GM23338 (cell line): ENCODE measurements around the gene TIMM22. TPM values are rescaled to one million over a fixed set of nuclear protein-coding genes. Genes with fewer than 3 reads are reported as not detected.

Experiments
- ATAC-seq: fragments of 200-7000 bp; cut with Tn5 transposase; 3 replicates; pipeline ENCODE4 v1.9.1; 2020
- DNase-seq: peaks from one replicate; pipeline ENCODE4 v3.0.0-alpha.2; 2015; ENCODE audit warnings: low spot score
- H2AFZ ChIP-seq: fragments of 200-600 bp; sonication (generic); 2 replicates; pipeline ENCODE4 v1.8.0; 2016; ENCODE audit warnings: antibody characterized with exemption, mild to moderate bottlenecking, moderate library complexity
- H3F3A ChIP-seq: fragments of 200-600 bp; sonication (generic); replicated peaks from 2 replicates; pipeline ENCODE4 v1.8.0; 2017; ENCODE audit warnings: antibody characterized with exemption, mixed run types, low read depth
- H3K27ac ChIP-seq: fragments of 200-600 bp; sonication (generic); 2 replicates; pipeline ENCODE4 v1.6.1; 2016; ENCODE audit warnings: low read depth
- H3K27me3 ChIP-seq: fragments of 200-600 bp; sonication (generic); 2 replicates; pipeline ENCODE4 v1.8.0; 2016; ENCODE audit warnings: mild to moderate bottlenecking, mixed run types, moderate library complexity; ENCODE audit not compliant: insufficient read depth
- H3K36me3 ChIP-seq: fragments of 200-600 bp; sonication (generic); 2 replicates; pipeline ENCODE4 v1.8.0; 2016; ENCODE audit warnings: mild to moderate bottlenecking; ENCODE audit not compliant: insufficient read depth
- H3K4me1 ChIP-seq: fragments of 200-600 bp; sonication (generic); 2 replicates; pipeline ENCODE4 v1.8.0; 2016; ENCODE audit warnings: mild to moderate bottlenecking, moderate library complexity; ENCODE audit not compliant: insufficient read depth
- H3K4me2 ChIP-seq: fragments of 200-600 bp; sonication (generic); 2 replicates; pipeline ENCODE4 v1.7.1; 2017; ENCODE audit warnings: mixed run types
- H3K4me3 ChIP-seq: fragments of 200-600 bp; sonication (generic); 2 replicates; pipeline ENCODE4 v1.6.1; 2016; ENCODE audit warnings: mixed run types
- H3K79me2 ChIP-seq: fragments of 200-600 bp; sonication (generic); replicated peaks from 2 replicates; pipeline ENCODE4 v1.8.0; 2017; ENCODE audit warnings: mild to moderate bottlenecking; ENCODE audit not compliant: insufficient read depth
- H3K9me2 ChIP-seq: fragments of 200-600 bp; sonication (generic); 2 replicates; pipeline ENCODE4 v1.8.0; 2017; ENCODE audit not compliant: insufficient read depth
- H4K20me1 ChIP-seq: fragments of 200-600 bp; sonication (generic); replicated peaks from 2 replicates; pipeline ENCODE4 v1.8.0; 2017; ENCODE audit warnings: mild to moderate bottlenecking; ENCODE audit not compliant: insufficient read depth
- H3K27ac Mint-ChIP-seq: 2 replicates; pipeline ENCODE4 v1.8.0; 2020; ENCODE audit warnings: inconsistent platforms, mild to moderate bottlenecking, moderate library complexity, mixed read lengths
- H3K27me3 Mint-ChIP-seq: 3 replicates; pipeline ENCODE4 v1.8.0; 2022; ENCODE audit warnings: low read depth, mild to moderate bottlenecking, moderate library complexity, mixed read lengths, inconsistent platforms; ENCODE audit not compliant: insufficient read depth, poor library complexity
- H3K36me3 Mint-ChIP-seq: 3 replicates; pipeline ENCODE4 v1.8.0; 2021; ENCODE audit warnings: low read depth, mild to moderate bottlenecking, inconsistent platforms, moderate library complexity, mixed read lengths
- H3K4me1 Mint-ChIP-seq: 3 replicates; pipeline ENCODE4 v1.8.0; 2020; ENCODE audit warnings: mild to moderate bottlenecking, inconsistent platforms, mixed read lengths
- H3K4me3 Mint-ChIP-seq: 3 replicates; pipeline ENCODE4 v1.8.0; 2021; ENCODE audit warnings: moderate library complexity, mild to moderate bottlenecking, inconsistent platforms, mixed read lengths
- H3K9me3 Mint-ChIP-seq: 3 replicates; pipeline ENCODE4 v1.8.0; 2020; ENCODE audit warnings: moderate library complexity, mild to moderate bottlenecking, inconsistent platforms, mixed read lengths
- CREB1 ChIP-seq: fragments of 250-450 bp; sonication (Bioruptor Pico); IDR thresholded peaks from 2 replicates; pipeline ENCODE4 v1.5.0; 2020; ENCODE audit warnings: low read depth, mild to moderate bottlenecking, moderate library complexity
- CTCF ChIP-seq, 2 experiments: fragments of 200-600 bp in 1 of 2; sonication (generic) in 1 of 2; conservative IDR thresholded peaks; 2 replicates each; pipeline versions ENCODE4 v1.5.1 to v1.6.1; 2016 to 2017; ENCODE audit warnings: antibody characterized with exemption in 2 of 2, low read depth in 2 of 2, mild to moderate bottlenecking in 2 of 2, moderate library complexity in 1 of 2
- ETS1 ChIP-seq: IDR thresholded peaks from 2 replicates; pipeline ENCODE4 v1.6.1; 2016; ENCODE audit warnings: antibody characterized with exemption
- EZH2 ChIP-seq: fragments of 200-600 bp; sonication (generic); IDR thresholded peaks from one replicate; pipeline ENCODE4 v1.8.0; 2017; ENCODE audit warnings: antibody characterized with exemption, mild to moderate bottlenecking, low read depth; ENCODE audit not compliant: unreplicated experiment
- EZH2phosphoT487 ChIP-seq: fragments of 200-600 bp; sonication (generic); IDR thresholded peaks from one replicate; pipeline ENCODE4 v1.8.1; 2018; ENCODE audit warnings: antibody characterized with exemption; ENCODE audit not compliant: unreplicated experiment
- JUNB ChIP-seq: IDR thresholded peaks from one replicate; pipeline ENCODE4 v1.6.1; 2016; ENCODE audit warnings: antibody characterized with exemption; ENCODE audit not compliant: unreplicated experiment
- NANOG ChIP-seq: IDR thresholded peaks from 2 replicates; pipeline ENCODE4 v1.6.1; 2016; ENCODE audit warnings: antibody characterized with exemption, borderline replicate concordance
- POLR2AphosphoS5 ChIP-seq: IDR thresholded peaks from 2 replicates; pipeline ENCODE4 v1.6.1; 2016; ENCODE audit warnings: antibody characterized with exemption, low read depth
- REST ChIP-seq: IDR thresholded peaks from one replicate; pipeline ENCODE4 v1.6.1; 2018; ENCODE audit warnings: antibody characterized with exemption; ENCODE audit not compliant: unreplicated experiment
- STAT1 ChIP-seq: IDR thresholded peaks from one replicate; pipeline ENCODE4 v1.6.1; 2016; ENCODE audit warnings: antibody characterized with exemption; ENCODE audit not compliant: unreplicated experiment
- ZNF114 ChIP-seq: fragments of 250-450 bp; sonication (Bioruptor Pico); IDR thresholded peaks from 2 replicates; pipeline ENCODE4 v1.5.0; 2020; ENCODE audit warnings: mild to moderate bottlenecking, moderate library complexity
- ZNF331 ChIP-seq: fragments of 250-450 bp; sonication (Bioruptor Pico); IDR thresholded peaks from 2 replicates; pipeline ENCODE4 v1.5.0; 2020; ENCODE audit warnings: low read depth, mild to moderate bottlenecking, moderate library complexity
- polyA plus RNA-seq: library from polyadenylated mRNA; unstranded; fragments of >200 nt; fragmentation: Nextera tagmentation; extraction: Ambion mirVana; gene quantifications from 2 replicates; pipeline ENCODE4 v1.2.1, GENCODE V29; 2016
- total RNA-seq: library from RNA; depleted of rRNA; stranded (reverse); fragments of >200 nt; shearing (Covaris generic); gene quantifications from 2 replicates; pipeline ENCODE4 v1.2.3, GENCODE V29; 2014

Gene TIMM22
- total and polyA plus RNA-seq, 2 experiments from 2014 or later, result 21.9 to 24.4 TPM

- H3K4me2 ChIP-seq, result no peak overlapping the region
- ATAC-seq (no peak), DNase-seq (peak; percentile 55)
- peak overlapping the region; percentile 83 for H3K27ac ChIP-seq
- H3K27me3 Mint-ChIP-seq, result peaks cover 26% of the 10 kb centered on the region
- no peaks in the 10 kb centered on the region; the same call in 2 of the 3 replicates for H3K9me3 Mint-ChIP-seq
- no peak overlapping the region for H2AFZ ChIP-seq
- no peak overlapping the region for H3K4me3 ChIP-seq
- peaks cover 12% of the 10 kb centered on the region for H3K4me1 ChIP-seq
- TF ChIP-seq JUNB (no peak), NANOG (no peak), REST (no peak), EZH2phosphoT487 (no peak), ZNF114 (no peak), POLR2AphosphoS5 (no peak), CTCF (conservative IDR thresholded peaks at IDR 0.05; ENCODE audit: low read depth in 2 of 2) (no peak), ZNF331 (no peak), ETS1 (no peak), STAT1 (no peak), EZH2 (no peak), CREB1 (CRISPR knock-in tag) (no peak)
- no peaks in the 10 kb centered on the region; the same call in 1 of the 2 replicates for H3K36me3 ChIP-seq
- H3K79me2 ChIP-seq, result peaks cover 73% of the 10 kb centered on the region
- peaks cover 10% of the 10 kb centered on the region; the same call in 1 of the 2 replicates for H3F3A ChIP-seq
- H3K9me2 ChIP-seq, result no peaks in the 10 kb centered on the region
- no peaks in the 10 kb centered on the region for H3K27me3 ChIP-seq
- peaks cover 27% of the 10 kb centered on the region for H3K36me3 Mint-ChIP-seq
- peaks cover 43% of the 10 kb centered on the region for H3K4me1 Mint-ChIP-seq
- H3K4me3 Mint-ChIP-seq, result no peak overlapping the region; the same call in 2 of the 3 replicates
- H4K20me1 ChIP-seq, result peaks cover 10% of the 10 kb centered on the region
- peak overlapping the region; percentile 78 for H3K27ac Mint-ChIP-seq
Measured at GRCh38 chr17:954431-955164, 42.3 kb upstream of the TIMM22 start.
